ENCODE results near the gene IL36A.

DNA sequence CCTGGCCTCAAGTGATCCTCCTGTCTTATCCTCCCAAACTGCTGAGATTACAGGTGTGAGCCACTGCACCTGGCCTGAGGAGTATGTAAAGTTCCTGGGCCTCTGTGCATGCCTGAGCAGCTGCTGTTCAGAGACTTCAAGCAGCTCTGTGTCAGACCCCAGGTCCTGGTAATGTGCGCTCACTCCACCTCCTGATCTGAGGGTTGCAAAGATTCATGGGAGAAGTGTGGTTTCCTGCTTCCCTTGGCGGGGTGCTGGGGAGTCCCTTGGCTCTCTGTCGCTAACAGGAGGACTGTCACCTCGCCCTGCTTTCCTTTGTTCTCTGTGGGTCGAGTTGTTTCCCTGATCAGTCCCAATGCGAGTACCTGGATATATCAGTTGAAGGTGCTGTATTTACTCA is 8.6 kb upstream of the IL36A start:
- TF ChIP-seq, protein P1, sequence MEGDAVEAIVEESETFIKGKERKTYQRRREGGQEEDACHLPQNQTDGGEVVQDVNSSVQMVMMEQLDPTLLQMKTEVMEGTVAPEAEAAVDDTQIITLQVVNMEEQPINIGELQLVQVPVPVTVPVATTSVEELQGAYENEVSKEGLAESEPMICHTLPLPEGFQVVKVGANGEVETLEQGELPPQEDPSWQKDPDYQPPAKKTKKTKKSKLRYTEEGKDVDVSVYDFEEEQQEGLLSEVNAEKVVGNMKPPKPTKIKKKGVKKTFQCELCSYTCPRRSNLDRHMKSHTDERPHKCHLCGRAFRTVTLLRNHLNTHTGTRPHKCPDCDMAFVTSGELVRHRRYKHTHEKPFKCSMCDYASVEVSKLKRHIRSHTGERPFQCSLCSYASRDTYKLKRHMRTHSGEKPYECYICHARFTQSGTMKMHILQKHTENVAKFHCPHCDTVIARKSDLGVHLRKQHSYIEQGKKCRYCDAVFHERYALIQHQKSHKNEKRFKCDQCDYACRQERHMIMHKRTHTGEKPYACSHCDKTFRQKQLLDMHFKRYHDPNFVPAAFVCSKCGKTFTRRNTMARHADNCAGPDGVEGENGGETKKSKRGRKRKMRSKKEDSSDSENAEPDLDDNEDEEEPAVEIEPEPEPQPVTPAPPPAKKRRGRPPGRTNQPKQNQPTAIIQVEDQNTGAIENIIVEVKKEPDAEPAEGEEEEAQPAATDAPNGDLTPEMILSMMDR (conservative IDR thresholded peaks at IDR 0.05; ENCODE audit: low read depth, low read length) = no peak
- TF ChIP-seq EZH2 (IDR thresholded peaks at IDR 0.05; ENCODE audit: low read length, unreplicated experiment) = no peak
- no peak for TF ChIP-seq EZH2phosphoT487 (IDR thresholded peaks at IDR 0.05; ENCODE audit: borderline replicate concordance, low read length)

Measured in PC-3 (cell line).